Measurements from ENCODE around the gene NDUFB4.

NDUFB4 gene

DNA sequence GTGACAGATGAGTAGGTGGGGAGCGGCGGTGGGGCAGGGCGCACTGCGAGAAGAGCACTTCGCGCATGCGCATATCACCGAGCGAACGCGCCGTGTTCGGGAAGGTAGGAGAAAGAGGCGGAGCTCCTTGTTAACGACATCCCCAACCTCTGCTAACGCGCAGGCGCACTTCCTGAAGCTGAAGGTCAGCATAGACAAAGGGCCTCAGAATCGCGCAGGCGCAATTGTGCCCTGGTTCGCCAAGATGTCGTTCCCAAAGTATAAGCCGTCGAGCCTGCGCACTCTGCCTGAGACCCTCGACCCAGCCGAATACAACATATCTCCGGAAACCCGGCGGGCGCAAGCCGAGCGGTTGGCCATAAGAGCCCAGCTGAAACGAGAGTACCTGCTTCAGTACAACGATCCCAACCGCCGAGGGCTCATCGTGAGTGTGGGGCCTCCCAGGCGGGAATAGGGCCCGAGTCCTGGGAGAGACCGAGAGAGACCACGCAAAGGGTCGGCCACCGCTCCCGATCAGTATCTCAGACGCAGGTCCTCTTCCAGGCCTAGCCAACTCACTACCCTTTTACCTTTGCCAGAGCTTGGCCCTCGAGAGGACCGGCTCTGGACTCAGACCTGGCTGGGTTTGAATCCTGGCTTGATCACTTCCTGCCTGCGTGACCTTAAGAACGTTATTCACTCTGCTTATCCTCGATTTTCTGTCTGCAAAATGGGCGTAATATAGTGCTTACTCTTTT is at the start of gene NDUFB4:
NDUFB4 (plus strand) TSS at position 221 of the 737 bp plus-strand sequence; CDS start at position 245, 24 bp downstream.
- peak; percentile 92 for DNase-seq

DNA sequence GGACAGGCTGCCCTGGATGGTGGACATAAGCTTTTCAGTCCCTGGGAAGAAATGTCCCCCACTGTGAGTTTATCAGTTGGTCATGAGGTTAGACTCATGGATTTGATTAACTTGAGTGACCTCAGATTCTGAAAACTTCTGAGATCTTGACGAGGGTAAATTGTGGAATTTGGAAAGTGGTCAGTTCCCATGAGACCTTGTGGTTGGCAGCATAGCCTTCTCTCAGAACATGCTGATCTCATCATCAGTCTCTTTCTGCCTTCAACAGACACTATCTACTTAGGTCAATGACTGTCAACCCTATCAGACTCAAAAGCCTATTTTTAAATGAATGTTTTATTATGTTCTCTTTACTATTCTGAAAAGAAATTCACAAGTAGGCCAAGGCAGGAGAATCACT is 45.6 kb upstream of the NDUFB4 start:
- DNase-seq: no peak

DNA sequence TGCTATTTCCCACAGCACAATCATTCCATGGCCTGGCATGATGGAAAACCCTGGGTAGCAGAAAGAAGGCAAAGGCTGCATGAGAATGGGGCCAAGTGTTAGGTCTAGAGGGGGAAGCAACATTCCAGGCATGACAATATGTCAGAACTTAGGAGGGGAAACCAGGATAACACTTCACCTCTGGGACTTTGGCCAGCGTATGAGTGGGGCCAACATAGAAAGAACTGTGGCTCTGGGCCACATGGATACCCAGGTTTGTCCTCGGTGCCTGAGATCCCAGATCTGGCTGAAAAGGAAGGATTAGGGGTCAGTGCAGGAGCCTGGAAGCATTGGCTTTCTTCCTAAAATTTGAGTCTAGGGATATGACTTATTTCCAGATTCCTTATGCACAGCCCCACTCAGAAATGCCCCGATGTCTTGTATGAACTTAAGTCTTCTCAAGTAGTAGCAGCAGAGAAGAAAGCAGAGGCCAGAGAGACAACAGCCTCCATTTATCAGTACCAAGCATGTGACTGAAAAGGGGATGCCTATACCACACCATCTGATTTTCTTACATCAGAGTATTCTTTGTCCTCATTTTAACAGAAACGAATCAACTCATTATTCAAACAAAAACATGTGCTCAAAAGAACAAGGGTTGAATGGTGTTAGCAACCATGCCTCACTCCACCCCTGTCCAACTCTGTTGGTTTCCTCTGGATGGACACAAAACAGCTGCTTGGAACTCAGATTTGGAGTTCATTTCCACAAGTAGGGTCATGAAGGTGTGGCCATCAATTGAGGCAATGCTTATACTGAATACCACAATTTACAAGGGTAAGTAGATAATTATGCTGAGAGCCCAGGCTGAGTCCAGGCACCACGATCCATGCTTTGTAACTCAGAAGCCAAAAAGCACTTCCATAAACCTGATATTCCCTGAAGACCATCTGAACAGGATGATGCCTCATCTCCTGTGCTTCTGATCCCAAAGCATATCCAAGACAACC is 43.7 kb upstream of the NDUFB4 start:
- DNase-seq: no peak

DNA sequence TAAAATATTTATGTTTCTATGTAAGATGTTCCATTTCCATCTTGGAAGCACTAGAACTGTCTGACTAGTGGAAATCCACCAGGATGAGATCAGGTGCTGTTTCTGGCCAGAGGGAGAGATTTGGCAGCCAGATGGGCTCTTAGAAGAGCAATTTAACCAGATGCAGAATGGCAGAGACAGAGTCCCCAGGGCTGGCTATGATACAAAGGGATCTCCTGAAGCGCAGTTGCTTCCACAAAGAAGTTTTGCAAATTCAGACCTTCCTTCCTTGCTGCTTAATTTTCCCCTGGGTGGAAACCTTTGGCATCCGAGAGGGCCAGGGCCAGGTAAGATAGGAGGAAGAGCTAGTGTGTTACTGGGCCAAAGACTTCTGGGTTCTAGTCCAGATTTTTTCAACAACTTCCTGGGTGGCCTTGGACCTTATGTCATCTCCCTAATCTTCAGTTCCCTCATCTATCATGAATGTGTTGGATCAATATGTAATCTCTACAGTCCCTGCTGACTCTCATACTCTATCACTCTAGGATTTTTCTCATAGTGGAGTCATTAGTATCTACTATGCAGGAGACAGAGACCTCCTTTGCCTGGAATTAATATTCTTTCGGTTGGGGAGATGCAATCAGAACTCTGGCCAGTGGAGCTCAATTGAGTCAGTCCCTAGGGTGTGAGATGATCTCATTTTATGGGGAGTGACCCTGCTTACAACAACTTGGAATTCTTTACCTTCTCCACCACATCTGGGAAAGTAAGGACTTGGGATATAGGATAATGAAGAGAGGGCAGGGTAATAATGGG is 41.1 kb upstream of the NDUFB4 start:
- DNase-seq: no peak

DNA sequence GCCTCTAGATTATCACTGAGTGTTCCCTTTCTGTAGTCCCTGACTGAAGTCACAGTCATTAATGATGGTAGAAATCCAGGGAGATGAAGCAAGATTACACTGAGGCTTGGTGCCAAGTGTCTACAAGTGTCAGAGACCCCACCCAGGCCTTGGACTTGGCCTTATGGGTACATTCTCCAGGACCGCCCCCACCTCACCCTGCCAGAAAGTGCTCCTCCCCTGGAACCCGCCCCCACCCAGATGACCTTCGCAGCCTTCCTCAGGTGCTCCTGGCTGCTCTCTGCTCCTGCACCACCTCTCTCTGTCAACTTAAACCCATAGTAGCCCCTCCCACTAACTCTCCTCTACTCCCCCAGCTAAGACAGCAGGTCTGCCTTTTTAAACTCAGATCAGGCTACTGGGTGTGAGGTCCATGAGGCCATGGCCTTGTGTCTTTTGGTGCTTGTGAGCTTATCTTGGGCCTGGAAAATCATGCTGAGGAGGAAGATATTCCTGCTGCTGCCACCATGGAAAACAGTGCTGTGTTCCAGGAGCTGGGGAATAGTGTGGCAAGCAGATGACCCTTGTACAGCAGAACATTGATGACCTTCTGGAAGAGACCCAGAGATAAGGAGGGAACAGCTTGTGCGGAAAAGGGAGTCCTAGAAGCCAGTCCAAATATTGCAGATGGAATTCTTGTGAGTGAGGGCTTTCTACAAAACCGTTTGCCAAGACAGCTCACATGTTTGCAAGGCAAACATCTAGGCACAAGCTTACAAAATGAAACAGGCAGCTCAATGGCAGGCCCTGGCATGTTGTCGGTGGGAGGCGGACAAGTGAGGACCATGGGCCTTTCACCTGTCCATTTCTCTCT is 40.3 kb upstream of the NDUFB4 start:
- no peak for DNase-seq

DNA sequence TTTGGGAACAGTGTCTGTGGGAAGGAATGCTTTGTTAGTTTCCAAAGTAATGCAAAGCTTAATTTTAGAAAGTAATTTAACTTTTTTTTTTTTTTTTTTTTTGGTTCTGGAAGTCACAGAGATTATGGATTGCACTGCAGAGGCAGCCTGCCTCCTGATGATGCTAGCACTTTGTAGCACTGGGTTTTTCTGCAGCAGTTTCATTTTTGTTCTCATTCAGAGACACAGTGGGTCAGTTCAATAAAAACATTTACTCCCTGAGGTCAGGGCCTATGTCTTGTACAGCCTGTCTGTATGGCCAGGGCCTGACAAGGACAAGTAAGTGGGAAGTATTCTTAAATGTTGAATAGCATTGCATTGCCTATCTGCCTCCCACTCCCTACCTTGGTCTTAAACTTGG is 39.0 kb upstream of the NDUFB4 start:
- no peak for DNase-seq

DNA sequence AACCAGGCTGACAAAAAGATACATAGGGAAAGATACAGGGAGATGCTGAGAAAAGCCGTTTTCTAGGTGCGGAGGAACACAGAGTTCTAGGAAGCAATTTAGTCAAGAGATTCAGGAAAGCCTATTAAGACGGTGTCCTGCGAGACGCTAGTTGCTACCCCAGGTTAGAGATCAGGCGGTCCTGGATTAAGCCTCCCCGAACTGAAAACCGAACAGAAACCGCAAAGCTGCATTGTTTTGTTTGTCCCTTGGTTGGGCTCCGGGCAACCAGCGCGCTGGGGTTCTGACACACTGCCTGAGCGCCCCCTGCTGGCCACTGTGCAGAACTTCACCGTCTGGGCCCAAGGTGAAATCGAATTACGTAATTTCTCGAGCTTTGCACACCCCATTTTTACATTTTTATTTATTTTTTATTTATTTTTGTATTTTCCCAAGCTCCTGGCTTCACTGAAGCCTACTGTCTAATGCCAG is 37.3 kb upstream of the NDUFB4 start:
- DNase-seq: peak; percentile 88

DNA sequence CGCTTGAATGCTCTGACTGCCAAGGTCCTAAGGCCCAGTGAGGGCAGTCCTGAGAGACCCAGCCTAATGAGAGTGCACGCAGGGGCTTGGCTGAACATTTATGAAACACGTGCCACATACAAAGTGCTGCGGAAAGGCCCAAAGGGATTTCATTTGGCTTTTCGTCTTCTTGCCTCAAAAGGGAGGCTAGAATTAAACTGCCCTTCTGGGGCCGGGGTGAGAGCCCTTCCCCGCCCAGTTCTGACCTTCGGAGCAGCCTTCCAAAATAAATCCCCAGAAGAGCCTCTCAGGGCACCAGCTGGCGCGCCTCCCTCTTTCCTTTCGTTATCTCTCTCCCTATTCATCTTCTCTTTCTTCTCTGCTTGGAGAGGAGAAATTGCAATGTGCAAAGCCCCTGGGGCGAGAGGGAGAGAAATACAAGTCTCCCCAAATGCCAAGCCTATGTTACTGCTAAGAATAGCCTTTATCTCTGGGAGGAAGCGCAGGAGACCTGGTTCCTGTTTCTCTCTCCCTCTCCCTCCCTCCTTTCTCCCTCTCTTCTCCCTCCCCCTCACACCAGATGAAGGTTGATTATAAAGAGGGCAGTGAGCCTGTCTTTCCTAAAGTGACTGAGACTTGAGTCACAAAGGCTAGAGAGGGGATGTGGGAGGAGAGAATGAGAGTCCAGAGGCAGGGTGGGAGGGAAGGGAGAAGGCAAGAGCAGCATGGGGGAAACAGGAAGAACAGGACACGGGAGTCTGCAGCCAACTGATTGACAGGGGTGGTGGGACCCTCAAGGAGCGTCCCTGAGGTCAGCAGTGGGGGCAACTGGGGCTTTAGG is 36.7 kb upstream of the NDUFB4 start:
- DNase-seq: no peak

DNA sequence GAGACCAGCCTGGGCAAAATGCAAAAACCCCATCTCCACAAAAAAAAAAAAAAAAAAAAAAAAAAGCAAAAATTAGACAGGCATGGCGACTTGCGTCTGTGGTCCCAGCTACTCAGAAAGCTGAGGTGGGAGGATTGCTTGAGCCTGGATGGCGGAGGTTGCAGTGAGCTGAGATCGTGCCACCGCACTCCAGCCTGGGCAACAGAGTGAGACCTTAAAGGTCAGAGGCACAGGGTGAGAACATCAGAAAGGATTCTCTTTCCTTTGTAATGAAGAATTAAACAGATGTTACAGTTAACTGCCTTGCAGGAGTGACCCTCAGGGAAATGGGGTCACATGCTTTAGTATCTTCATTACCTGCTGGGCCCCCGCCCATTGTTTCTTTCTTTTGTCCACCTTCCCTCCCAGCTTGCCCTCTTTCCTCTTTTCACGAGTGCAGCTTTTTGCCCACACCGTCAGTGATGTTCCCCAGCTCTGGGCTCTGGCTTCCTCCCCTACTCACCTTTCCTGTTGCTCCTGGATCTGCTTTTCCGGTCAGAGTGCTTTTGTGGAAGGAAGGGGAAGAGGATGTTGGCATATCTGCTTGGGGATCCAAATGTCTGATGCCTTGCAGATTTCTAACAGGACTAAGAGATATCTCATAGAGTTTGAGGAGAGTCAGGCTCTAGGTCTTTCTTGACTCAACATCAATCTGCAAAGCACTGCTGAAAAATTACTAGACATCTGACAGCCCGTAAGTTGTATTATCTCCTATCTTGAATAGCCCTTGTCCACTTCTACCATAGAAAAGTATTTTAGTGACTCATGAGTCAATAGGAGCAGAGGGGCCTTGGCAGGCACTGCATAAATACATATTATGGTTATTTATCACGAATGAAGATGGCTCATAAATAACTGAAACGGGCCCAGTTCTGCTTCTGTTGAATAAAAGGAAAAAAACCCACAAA is 35.6 kb upstream of the NDUFB4 start:
- no peak for DNase-seq

DNA sequence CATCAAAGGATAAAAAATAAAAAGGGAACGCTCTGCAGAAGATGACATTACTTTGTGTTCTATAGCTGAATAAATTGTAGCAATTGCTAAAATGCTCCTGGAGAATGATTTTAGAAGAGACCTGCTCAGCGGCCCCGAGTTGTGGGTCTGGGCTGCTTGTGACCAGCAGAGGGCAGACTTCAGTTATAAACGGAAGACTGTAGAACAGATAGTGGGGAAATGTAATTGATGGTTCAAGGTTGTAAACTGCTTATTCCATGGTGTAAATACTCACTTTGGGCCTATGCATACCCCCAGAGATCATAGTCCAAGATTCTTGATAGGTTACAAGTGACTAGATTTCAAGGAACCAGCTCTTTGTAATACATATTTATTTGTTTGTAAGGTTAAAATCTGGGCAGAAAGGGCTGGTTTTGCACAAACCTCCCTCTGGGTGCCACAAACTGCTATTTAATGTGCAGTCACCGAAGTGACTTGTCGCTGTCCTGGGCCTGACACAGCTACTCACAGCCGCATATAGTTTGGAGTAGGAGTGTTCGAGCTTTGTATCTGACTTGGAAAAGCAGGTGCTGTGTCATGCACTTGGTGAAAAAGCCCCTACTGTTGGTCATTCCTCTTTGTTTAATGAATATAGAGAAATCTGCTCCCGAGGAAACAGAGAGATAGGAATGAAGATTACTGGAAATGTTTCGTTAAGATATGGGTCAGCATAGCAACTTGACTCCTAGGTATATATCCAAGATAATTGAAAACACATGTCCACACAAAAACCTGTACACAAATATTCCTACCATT is 34.7 kb upstream of the NDUFB4 start:
- peak; percentile 70 for DNase-seq

DNA sequence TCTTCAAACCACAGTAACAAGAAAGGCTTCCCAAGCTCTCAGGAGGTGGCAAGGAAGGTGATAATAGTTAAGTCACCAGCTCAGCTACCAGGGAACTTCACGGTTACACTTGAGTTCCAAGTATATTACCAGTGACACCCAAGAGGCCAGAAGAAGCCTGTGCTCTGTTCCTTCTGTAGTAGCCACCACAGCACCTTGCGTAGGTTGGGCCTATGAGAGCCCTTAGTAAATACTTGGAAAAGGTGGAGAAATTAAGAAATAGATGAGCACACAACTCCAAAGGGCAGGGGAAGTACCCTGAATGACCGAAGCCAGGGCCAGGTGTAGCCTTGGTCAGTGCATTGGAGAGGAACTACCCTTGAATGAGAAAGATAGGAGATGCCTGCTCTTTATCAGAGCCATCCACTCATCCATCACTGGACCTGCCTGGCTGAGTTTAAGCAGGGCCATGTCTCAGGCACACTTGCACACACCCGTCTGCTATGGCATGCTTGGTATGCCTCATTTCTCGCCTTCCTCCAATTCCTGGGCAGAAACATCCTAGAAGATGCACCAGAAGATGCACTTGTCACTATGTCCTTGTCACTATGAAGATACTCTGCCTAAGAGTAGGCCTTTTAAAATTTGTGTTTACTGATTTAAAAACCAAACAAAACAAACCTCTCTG is 32.6 kb upstream of the NDUFB4 start:
- DNase-seq: no peak

DNA sequence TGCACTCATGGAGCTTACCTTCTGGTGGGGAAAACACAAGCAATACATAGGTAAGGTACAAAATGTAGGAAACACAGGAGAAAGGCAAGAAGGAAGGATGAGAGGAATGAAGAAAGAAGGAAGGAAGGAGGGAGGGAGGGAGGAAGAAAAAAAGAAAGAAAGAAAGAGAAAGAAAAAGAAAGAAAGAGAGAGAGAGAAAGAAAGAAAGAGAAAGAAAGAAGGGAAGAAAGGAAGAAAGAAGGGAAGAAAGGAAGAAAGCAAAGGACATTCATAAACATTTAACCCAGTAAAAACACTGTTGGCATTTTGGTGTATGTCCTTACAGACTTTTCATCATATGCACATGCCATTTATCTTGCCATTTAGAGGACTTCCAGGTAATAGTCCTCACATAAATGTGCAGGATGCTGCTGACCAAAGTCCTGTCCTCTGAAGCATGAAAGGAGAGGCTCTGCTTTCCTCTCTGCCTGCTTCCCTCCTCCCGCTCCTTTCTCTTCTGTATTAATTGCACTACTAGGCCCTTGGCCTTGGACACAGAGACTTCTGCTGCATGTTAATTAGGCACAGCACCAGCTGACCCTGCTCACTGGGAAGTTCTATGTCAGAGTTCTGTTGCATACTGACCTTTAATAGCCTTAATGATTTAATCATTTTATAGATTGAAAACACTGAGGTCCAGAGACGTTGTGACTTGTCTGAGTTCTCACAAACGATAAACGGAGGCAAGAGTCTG is 29.7 kb upstream of the NDUFB4 start:
- no peak for DNase-seq

DNA sequence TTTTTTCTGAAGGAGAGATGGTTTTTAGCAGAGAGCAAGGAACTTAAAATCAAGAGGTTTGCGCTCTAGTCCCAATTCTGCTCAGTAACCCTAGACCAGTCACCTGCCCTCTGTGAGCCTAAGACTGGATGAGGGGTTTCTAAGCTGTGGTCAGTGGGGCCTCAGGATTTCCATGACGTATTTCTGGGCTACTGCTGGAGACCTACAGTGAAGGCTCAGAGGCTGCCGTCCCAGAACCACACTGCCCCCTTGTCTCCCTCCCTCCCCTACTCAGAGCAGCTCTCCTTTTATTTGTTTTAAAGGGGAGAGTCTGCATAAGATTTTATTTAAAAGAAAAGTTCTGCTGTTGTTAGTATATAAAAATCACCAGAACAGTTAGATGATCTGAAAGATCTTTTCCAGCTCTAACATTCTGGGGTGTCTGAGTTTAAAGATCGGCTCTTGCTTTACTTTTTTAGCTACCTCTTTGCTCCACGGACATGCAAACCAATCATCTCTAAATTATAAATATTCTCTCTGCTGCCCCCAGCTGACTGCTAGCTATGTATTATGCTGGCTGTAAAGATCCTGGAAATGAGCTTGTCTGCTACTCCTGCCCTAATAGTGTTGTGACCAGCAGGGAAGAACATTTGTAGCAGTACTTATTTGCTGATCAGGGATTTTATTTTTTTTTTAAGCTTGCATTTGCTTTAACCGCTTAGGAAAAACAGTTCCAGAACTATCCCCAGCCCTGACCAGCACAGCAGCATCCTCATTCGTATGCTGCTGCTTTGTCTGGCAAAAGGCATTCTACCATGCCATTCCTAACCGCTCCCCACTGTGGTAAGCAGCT is 28.6 kb upstream of the NDUFB4 start:
- no peak for DNase-seq

DNA sequence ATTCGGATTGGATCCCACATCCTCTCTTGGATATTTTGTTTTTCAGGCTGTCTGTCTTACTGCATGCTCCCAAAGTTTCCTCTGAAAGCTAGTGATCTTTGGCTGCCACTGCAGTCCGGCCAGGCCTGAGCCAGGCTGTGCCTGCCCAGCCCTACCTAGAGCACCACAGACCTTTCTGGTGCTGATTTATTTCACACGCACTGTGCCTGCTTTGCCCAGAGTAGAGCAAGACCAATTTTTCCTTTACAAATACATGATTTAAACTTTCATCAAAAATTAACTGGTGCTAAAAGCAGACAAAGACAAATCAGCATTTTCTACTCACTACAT is 28.0 kb upstream of the NDUFB4 start:
- DNase-seq: no peak

DNA sequence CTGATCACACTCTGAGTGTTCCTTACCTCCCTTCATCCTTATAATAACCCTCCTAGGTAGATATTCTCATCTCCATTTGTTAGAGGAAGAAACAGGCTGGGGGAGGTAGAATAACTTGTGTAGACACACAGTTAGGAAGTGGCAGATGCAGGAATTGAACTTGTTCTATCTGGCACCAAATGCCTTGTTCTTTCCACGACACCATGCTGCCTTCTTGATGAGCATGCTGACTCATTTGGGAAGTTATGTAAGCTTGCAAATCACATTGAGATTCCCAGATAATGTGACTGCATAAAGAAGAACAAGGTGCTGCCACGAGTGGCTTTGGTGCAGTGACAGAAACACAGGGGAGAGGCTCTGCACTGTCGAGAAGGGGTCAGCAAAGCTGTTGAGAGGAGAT is 27.5 kb upstream of the NDUFB4 start:
- DNase-seq: no peak

DNA sequence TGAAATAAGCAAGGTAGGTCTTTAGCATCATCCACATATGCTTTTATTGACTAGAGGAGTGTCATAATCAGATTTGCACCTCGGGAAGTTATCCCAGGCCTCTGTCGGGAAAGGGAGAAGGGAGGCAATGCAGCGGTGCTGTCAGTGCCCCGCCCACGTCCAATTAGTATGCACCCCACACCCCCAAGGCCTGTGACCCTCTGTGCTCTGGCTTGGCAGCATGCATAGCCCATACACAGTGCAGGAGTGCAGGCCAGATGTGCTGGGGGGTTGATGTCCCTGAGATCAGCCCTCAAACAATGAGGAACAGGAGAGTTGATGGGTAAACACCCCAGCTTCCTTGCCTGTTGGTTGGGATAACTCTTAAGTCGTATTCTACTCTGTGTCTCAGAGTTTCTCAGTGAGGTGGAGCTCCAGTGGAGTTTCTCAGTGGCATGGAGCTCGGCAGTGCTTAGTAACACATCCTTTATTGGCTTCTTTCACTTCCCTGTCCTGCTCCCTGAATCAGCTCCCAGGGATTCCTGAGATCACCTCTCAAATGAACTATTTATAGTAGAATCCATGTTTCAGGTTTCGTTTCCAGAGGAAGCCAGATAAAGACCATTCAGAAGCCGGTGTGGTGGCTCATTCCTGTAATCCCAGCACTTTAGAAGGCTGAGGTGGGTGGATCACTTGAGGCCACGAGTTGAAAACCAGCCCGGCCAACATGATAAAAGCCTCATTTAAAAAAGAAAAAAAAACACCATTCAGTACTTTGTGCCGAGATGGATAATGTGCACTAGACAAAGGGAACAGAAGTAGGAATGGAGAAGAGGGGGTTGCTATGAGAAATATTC is 26.7 kb upstream of the NDUFB4 start:
- DNase-seq: no peak

All from activated T-cell treated with anti-CD3 and anti-CD28 coated beads, Interleukin-2, amount 50 U/mL, for 1 hour (primary cell).